Measurements from ENCODE around the gene COX14.
"Not testable (repeated sequence)": the region's sequence is repeated elsewhere in the genome, so short reads cannot be mapped to it uniquely, and the experiment has no call there.

The COX14 gene

GRCh38 chr12:50111693-50112455 lies at the start of gene COX14:
Gene COX14, plus strand, starts transcription at chr12:50112236. Its CDS starts 7,808 bp downstream, at chr12:50120044.
- peak; percentile 99 for DNase-seq

- DNase-seq = no peak
Measured at GRCh38 chr12:50062728-50063460, 49.1 kb upstream of the COX14 start.

- no peak for DNase-seq
Measured at GRCh38 chr12:50065726-50066310, 46.2 kb upstream of the COX14 start.

- DNase-seq = no peak
Measured at GRCh38 chr12:50066402-50066801, 45.6 kb upstream of the COX14 start.

GRCh38 chr12:50069069-50069468 lies 43.0 kb upstream of the COX14 start:
- DNase-seq = no peak

- DNase-seq = no peak
Measured at GRCh38 chr12:50069539-50069938, 42.5 kb upstream of the COX14 start.

GRCh38 chr12:50070314-50071060 lies 41.5 kb upstream of the COX14 start:
- peak; percentile 69 to 77 for DNase-seq

- DNase-seq = no peak
Measured at GRCh38 chr12:50072198-50072907, 39.7 kb upstream of the COX14 start.

- no peak for DNase-seq
Measured at GRCh38 chr12:50073206-50073605, 38.8 kb upstream of the COX14 start.

- no peak for DNase-seq
Measured at GRCh38 chr12:50073712-50074111, 38.3 kb upstream of the COX14 start.

GRCh38 chr12:50074936-50075807 lies 36.9 kb upstream of the COX14 start:
- DNase-seq = peak; percentile 88 to 90

- DNase-seq = no peak
Measured at GRCh38 chr12:50075808-50076170, 36.2 kb upstream of the COX14 start.

- DNase-seq = no peak
Measured at GRCh38 chr12:50077099-50077498, 34.9 kb upstream of the COX14 start.

GRCh38 chr12:50078281-50078680 lies 33.8 kb upstream of the COX14 start:
- no peak for DNase-seq

GRCh38 chr12:50079771-50080170 lies 32.3 kb upstream of the COX14 start:
- no peak for DNase-seq

GRCh38 chr12:50081096-50081808 lies 30.8 kb upstream of the COX14 start:
- DNase-seq = no peak

GRCh38 chr12:50082644-50083043 lies 29.4 kb upstream of the COX14 start:
- no peak for DNase-seq

GRCh38 chr12:50083301-50083700 lies 28.7 kb upstream of the COX14 start:
- no peak for DNase-seq

GRCh38 chr12:50084409-50084774 lies 27.6 kb upstream of the COX14 start:
- not testable (repeated sequence) for DNase-seq

GRCh38 chr12:50084775-50085614 lies 27.0 kb upstream of the COX14 start, which contains the start of gene SMARCD1:
Gene SMARCD1, plus strand, starts transcription at chr12:50085342. Its CDS starts 28 bp downstream, at chr12:50085370.
- DNase-seq = peak; percentile 87 to 91

Data from activated CD4-positive, alpha-beta T cell treated with anti-CD3 and anti-CD28 coated beads, Interleukin-2, amount 50 U/mL, for 48 hours (primary cell).